ENCODE results near the gene GNG14. TPM values are rescaled to one million over a fixed set of nuclear protein-coding genes. Genes with fewer than 3 reads are reported as not detected.

GNG14 gene
- total and polyA plus RNA-seq, 2 experiments from 2014 or later, result not detected

GRCh38 chr19:12665671-12666264, 22.0 kb upstream of the GNG14 start:
- Histone ChIP-seq H3K36me3 (ENCODE audit: insufficient read depth) (0 out of 2 replicates have a peak, but pooled peaks cover 5% of the 10 kb centered on the region), H3K4me2 (peak overlapping the region; percentile 98), H2AFZ (no peak overlapping the region; the same call in 1 of the 2 replicates), H3K4me1 (ENCODE audit: insufficient read depth) (peaks cover 17% of the 10 kb centered on the region), H3K27me3 (ENCODE audit: insufficient read depth) (no peaks in the 10 kb centered on the region), H3K79me2 (replicated peaks; ENCODE audit: insufficient read depth) (peaks cover 23% of the 10 kb centered on the region), H3F3A (replicated peaks; ENCODE audit: low read depth) (peaks cover 21% of the 10 kb centered on the region; the same call in 1 of the 2 replicates), H3K9me2 (ENCODE audit: insufficient read depth) (no peaks in the 10 kb centered on the region), H3K27ac (ENCODE audit: low read depth) (no peak overlapping the region), H4K20me1 (replicated peaks; ENCODE audit: insufficient read depth) (no peaks in the 10 kb centered on the region; the same call in 1 of the 2 replicates), H3K4me3 (peak overlapping the region; percentile 95)
- no peak for DNase-seq (ENCODE audit: low spot score)
- no peaks in the 10 kb centered on the region; the same call in 2 of the 3 replicates for H3K9me3 Mint-ChIP-seq
- H3K27me3 Mint-ChIP-seq (ENCODE audit: insufficient read depth, low read depth, poor library complexity), result peaks cover 22% of the 10 kb centered on the region
- H3K4me1 Mint-ChIP-seq, result peaks cover 29% of the 10 kb centered on the region
- H3K27ac Mint-ChIP-seq, result peak overlapping the region; percentile 74
- H3K4me3 Mint-ChIP-seq, result peak overlapping the region; percentile 97
- no peak for ATAC-seq
- peaks cover 22% of the 10 kb centered on the region for H3K36me3 Mint-ChIP-seq (ENCODE audit: low read depth)
- TF ChIP-seq EZH2phosphoT487 (IDR thresholded peaks at IDR 0.05; ENCODE audit: unreplicated experiment) (no peak), EZH2 (IDR thresholded peaks at IDR 0.05; ENCODE audit: low read depth, unreplicated experiment) (no peak), REST (IDR thresholded peaks at IDR 0.05; ENCODE audit: unreplicated experiment) (no peak), NANOG (IDR thresholded peaks at IDR 0.05; ENCODE audit: borderline replicate concordance) (no peak), CTCF (conservative IDR thresholded peaks at IDR 0.05; ENCODE audit: low read depth in 2 of 2) (no peak), ZNF462 (CRISPR knock-in tag; IDR thresholded peaks at IDR 0.05) (no peak)
- TF ChIP-seq, protein P1, sequence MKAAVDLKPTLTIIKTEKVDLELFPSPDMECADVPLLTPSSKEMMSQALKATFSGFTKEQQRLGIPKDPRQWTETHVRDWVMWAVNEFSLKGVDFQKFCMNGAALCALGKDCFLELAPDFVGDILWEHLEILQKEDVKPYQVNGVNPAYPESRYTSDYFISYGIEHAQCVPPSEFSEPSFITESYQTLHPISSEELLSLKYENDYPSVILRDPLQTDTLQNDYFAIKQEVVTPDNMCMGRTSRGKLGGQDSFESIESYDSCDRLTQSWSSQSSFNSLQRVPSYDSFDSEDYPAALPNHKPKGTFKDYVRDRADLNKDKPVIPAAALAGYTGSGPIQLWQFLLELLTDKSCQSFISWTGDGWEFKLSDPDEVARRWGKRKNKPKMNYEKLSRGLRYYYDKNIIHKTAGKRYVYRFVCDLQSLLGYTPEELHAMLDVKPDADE (IDR thresholded peaks at IDR 0.05), result no peak

All from GM23338 (cell line).